Peyer's patch (tissue), 4 donors: ENCODE measurements around the gene PAX2. TPM values are rescaled to one million over a fixed set of nuclear protein-coding genes. Genes with fewer than 3 reads are reported as not detected.

Experiments used
- DNase-seq, 3 donors: peaks; one replicate each; pipeline ENCODE4 v3.0.0-alpha.2; 2017 to 2019
- H3K27ac ChIP-seq, 4 donors: fragments of 200-600 bp; sonication (generic); one replicate each; pipeline ENCODE4 v1.5.1; 2016 to 2019
- H3K27me3 ChIP-seq, 2 donors: fragments of 200-600 bp; sonication (generic); one replicate each; pipeline ENCODE4 v1.5.1; 2019
- H3K36me3 ChIP-seq, 3 donors: fragments of 200-600 bp; sonication (generic); one replicate each; pipeline ENCODE4 v1.5.1; 2016 to 2019
- H3K4me1 ChIP-seq, 4 donors: fragments of 200-600 bp; sonication (generic); one replicate each; pipeline ENCODE4 v1.5.1; 2016 to 2019
- H3K4me3 ChIP-seq, 4 donors: fragments of 200-600 bp; sonication (generic); 1 replicate in 3 of 4; 2 replicates in 1 of 4; pipeline ENCODE4 v1.5.1; 2016 to 2019; ENCODE audit warnings: mild to moderate bottlenecking in 1 of 4
- H3K9me3 ChIP-seq, 4 donors: fragments of 200-600 bp; sonication (generic); one replicate each; pipeline ENCODE4 v1.5.1; 2016 to 2019; ENCODE audit warnings: mild to moderate bottlenecking in 1 of 4
- POLR2A ChIP-seq, 2 donors: fragments of 450-650 bp; IDR thresholded peaks; one replicate each; pipeline ENCODE4 v1.5.1; 2017; ENCODE audit warnings: antibody characterized with exemption in 2 of 2, mild to moderate bottlenecking in 2 of 2, moderate library complexity in 2 of 2
- total RNA-seq, 4 donors: library from RNA; depleted of rRNA; stranded (reverse); fragments of >200 nt; gene quantifications; one replicate each; pipeline ENCODE4 v1.1.0, GENCODE V29; 2016
- TF ChIP-seq, protein P1 (sequence below), 6 experiments: fragments of 450-650 bp in 4 of 6; fragments of 200-600 bp in 2 of 6; sonication (generic) in 1 of 6; IDR thresholded peaks; one replicate each; pipeline ENCODE4 v1.5.1; 2017 to 2019; ENCODE audit warnings: antibody characterized with exemption in 6 of 6, mild to moderate bottlenecking in 3 of 6, moderate library complexity in 1 of 6

Gene PAX2
- total RNA-seq, 4 donors from 2014 or later, result not detected

- H3K27me3 ChIP-seq, result no peaks in the 10 kb centered on the region
- TF ChIP-seq, protein P1, sequence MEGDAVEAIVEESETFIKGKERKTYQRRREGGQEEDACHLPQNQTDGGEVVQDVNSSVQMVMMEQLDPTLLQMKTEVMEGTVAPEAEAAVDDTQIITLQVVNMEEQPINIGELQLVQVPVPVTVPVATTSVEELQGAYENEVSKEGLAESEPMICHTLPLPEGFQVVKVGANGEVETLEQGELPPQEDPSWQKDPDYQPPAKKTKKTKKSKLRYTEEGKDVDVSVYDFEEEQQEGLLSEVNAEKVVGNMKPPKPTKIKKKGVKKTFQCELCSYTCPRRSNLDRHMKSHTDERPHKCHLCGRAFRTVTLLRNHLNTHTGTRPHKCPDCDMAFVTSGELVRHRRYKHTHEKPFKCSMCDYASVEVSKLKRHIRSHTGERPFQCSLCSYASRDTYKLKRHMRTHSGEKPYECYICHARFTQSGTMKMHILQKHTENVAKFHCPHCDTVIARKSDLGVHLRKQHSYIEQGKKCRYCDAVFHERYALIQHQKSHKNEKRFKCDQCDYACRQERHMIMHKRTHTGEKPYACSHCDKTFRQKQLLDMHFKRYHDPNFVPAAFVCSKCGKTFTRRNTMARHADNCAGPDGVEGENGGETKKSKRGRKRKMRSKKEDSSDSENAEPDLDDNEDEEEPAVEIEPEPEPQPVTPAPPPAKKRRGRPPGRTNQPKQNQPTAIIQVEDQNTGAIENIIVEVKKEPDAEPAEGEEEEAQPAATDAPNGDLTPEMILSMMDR (IDR thresholded peaks at IDR 0.05), result no peak
- H3K36me3 ChIP-seq, result no peaks in the 10 kb centered on the region
- H3K9me3 ChIP-seq, result no peaks in the 10 kb centered on the region
- H3K4me3 ChIP-seq, result no peak overlapping the region
- no peak overlapping the region for H3K27ac ChIP-seq
- no peaks in the 10 kb centered on the region for H3K4me1 ChIP-seq
- no peak for DNase-seq
These were observed 65.4 kb downstream of the PAX2 start for GRCh38 chr10:100810835-100811116.

- H3K36me3 ChIP-seq, result no peaks in the 10 kb centered on the region
- H3K4me3 ChIP-seq, result no peak overlapping the region
- no peak for DNase-seq
- H3K4me1 ChIP-seq, result no peaks in the 10 kb centered on the region
- TF ChIP-seq POLR2A (IDR thresholded peaks at IDR 0.05), result no peak
- TF ChIP-seq, protein P1 (IDR thresholded peaks at IDR 0.05), result no peak
- no peaks in the 10 kb centered on the region for H3K27me3 ChIP-seq
- no peaks in the 10 kb centered on the region for H3K9me3 ChIP-seq
- no peak overlapping the region for H3K27ac ChIP-seq
These were observed 65.9 kb downstream of the PAX2 start for GRCh38 chr10:100811261-100811660.

GRCh38 chr10:100811752-100812750 lies 66.7 kb downstream of the PAX2 start:
- Histone ChIP-seq H3K27ac (no peak overlapping the region), H3K9me3 (no peaks in the 10 kb centered on the region), H3K4me3 (no peak overlapping the region), H3K36me3 (no peaks in the 10 kb centered on the region), H3K4me1 (no peaks in the 10 kb centered on the region), H3K27me3 (no peaks in the 10 kb centered on the region)
- DNase-seq, result no peak
- TF ChIP-seq, protein P1 (IDR thresholded peaks at IDR 0.05), result no peak
- no peak for TF ChIP-seq POLR2A (IDR thresholded peaks at IDR 0.05)

GRCh38 chr10:100812978-100813377 lies 67.6 kb downstream of the PAX2 start:
- Histone ChIP-seq H3K27me3 (no peaks in the 10 kb centered on the region), H3K4me1 (no peaks in the 10 kb centered on the region), H3K36me3 (no peaks in the 10 kb centered on the region), H3K4me3 (no peak overlapping the region), H3K27ac (no peak overlapping the region), H3K9me3 (no peaks in the 10 kb centered on the region)
- no peak for TF ChIP-seq POLR2A (IDR thresholded peaks at IDR 0.05)
- TF ChIP-seq, protein P1 (IDR thresholded peaks at IDR 0.05), result no peak
- DNase-seq, result no peak

DNA sequence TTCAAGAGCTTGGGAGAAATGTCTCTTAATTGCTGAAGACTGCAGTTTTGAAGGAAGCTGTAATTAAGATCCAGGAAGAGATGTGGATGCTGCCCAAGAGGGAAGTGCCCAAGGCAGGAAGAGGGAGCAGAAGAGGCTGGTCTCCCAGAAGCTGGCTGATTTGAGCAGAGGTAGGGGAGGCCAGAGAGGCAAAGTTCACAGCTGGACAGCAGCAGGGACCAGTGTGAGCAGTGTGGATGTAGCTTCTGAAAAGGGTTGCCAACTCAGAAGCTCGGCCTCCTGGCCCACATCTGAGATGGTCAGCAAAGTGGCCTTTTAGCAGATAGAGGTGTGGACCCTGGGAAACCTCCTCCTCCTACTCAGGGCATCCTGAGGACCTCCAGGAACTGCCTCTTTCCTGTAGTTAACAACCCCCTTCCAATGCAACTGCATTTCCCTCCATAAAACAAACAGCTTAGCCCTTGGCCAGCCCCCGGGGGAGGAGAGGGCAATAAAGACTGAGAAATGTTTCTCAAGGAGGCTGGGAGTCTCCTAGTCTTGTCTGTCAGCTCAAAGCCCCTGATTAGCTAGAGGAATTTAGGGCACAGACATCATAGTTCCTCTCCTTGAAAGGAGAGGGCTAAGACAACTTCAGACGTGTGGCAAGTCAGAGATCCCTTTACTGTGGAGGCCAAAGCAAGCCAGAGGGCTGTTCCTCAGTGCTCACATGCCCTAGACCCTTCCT lies 69.5 kb downstream of the PAX2 start:
- no peak for TF ChIP-seq POLR2A (IDR thresholded peaks at IDR 0.05)
- TF ChIP-seq, protein P1 (IDR thresholded peaks at IDR 0.05), result no peak

More for the DNA sequence above, 69.5 kb downstream of the PAX2 start:
- no peak for DNase-seq
- H3K36me3 ChIP-seq, result no peaks in the 10 kb centered on the region
- no peaks in the 10 kb centered on the region for H3K27me3 ChIP-seq
- no peak overlapping the region for H3K27ac ChIP-seq
- no peak overlapping the region for H3K4me3 ChIP-seq
- H3K9me3 ChIP-seq, result no peaks in the 10 kb centered on the region
- H3K4me1 ChIP-seq, result no peaks in the 10 kb centered on the region
